Caco-2 (cell line): Measurements from ENCODE around the gene PRTN3. TPM values are rescaled to one million over a fixed set of nuclear protein-coding genes. Genes with fewer than 3 reads are reported as not detected.

Experiments used
- BruUV-seq: library from RNA; stranded (reverse); fragments of 400-500 nt; replicated peaks from 2 replicates; lab custom pipeline; 2021; lab: Mats Ljungman, UMichigan
- CTCF ChIA-PET: fragments of 300-600 bp; sonication (Branson Sonifier 250); formaldehyde crosslinking; loops from one replicate; lab custom pipeline; 2022; ENCODE audit warnings: antibody characterized with exemption; lab: Charles Lee
- POLR2A ChIA-PET: fragments of 300-600 bp; sonication (Branson Sonifier 250); formaldehyde crosslinking; loops from one replicate; lab custom pipeline; 2022; ENCODE audit warnings: antibody characterized with exemption; lab: Charles Lee
- DNase-seq, 2 experiments: peaks; one replicate each; pipeline versions ENCODE4 v3.0.0 to v3.0.0-alpha.2; 2020 to 2022
- H3K27me3 ChIP-seq: replicated peaks from 2 replicates; pipeline ENCODE4 v1.6.0; 2011; ENCODE audit warnings: low read length; ENCODE audit not compliant: control insufficient read depth, insufficient read depth
- H3K36me3 ChIP-seq: 2 replicates; pipeline ENCODE4 v1.5.1; 2011; ENCODE audit warnings: low read length; ENCODE audit not compliant: control insufficient read depth, insufficient read depth
- H3K4me1 ChIP-seq: fragments of 250-450 bp; sonication (Bioruptor Pico); 2 replicates; pipeline ENCODE4 v1.5.1; 2020; ENCODE audit warnings: mild to moderate bottlenecking
- H3K4me3 ChIP-seq: 2 replicates; pipeline ENCODE4 v1.5.1; 2011; ENCODE audit warnings: low read depth, mild to moderate bottlenecking, control low read depth, low read length
- H3K9me3 ChIP-seq: fragments of 250-450 bp; sonication (Bioruptor Pico); 2 replicates; pipeline ENCODE4 v1.5.1; 2020; ENCODE audit warnings: mild to moderate bottlenecking, moderate library complexity
- H3K27ac Mint-ChIP-seq: one replicate; pipeline ENCODE4 v1.8.0; 2022; ENCODE audit warnings: mixed read lengths; ENCODE audit not compliant: unreplicated experiment
- H3K27me3 Mint-ChIP-seq: one replicate; pipeline ENCODE4 v1.8.0; 2022; ENCODE audit warnings: mixed read lengths; ENCODE audit not compliant: insufficient read depth, unreplicated experiment
- H3K36me3 Mint-ChIP-seq: one replicate; pipeline ENCODE4 v1.8.0; 2022; ENCODE audit warnings: mild to moderate bottlenecking, mixed read lengths; ENCODE audit not compliant: insufficient read depth, unreplicated experiment
- H3K4me1 Mint-ChIP-seq: one replicate; pipeline ENCODE4 v1.8.0; 2022; ENCODE audit warnings: low read depth, mixed read lengths; ENCODE audit not compliant: unreplicated experiment
- H3K4me3 Mint-ChIP-seq: one replicate; pipeline ENCODE4 v1.8.0; 2022; ENCODE audit warnings: mild to moderate bottlenecking, moderate library complexity, mixed read lengths; ENCODE audit not compliant: unreplicated experiment
- H3K9me3 Mint-ChIP-seq: one replicate; pipeline ENCODE4 v1.8.0; 2022; ENCODE audit warnings: mixed read lengths; ENCODE audit not compliant: unreplicated experiment
- CTCF ChIP-seq, 2 experiments: fragments of 200-600 bp in 1 of 2; IDR thresholded peaks; 1 replicate in 1 of 2; 2 replicates in 1 of 2; pipeline versions ENCODE4 v1.5.1 to v1.8.0; 2011 to 2022; ENCODE audit warnings: antibody characterized with exemption in 1 of 2, control low read depth in 1 of 2, inconsistent platforms in 1 of 2, low read depth in 1 of 2, low read length in 1 of 2, mild to moderate bottlenecking in 1 of 2, moderate library complexity in 1 of 2; ENCODE audit not compliant: insufficient read depth in 1 of 2, severe bottlenecking in 1 of 2, unreplicated experiment in 1 of 2
- intact Hi-C: fragments of 100-400 bp; cut with micrococcal nuclease; formaldehyde crosslinking; loops from one replicate; pipeline ENCODE4 v1.10.0; 2022; ENCODE audit not compliant: unreplicated experiment
- total RNA-seq: library from RNA; stranded (reverse); gene quantifications from 2 replicates; pipeline ENCODE4 v1.2.3, GENCODE V29; 2022

The PRTN3 gene
- total RNA-seq, 1 experiment from 2014 or later = 0.29 TPM

- no peaks in the 10 kb centered on the region for H3K9me3 Mint-ChIP-seq
- Histone ChIP-seq H3K27me3 (no peaks in the 10 kb centered on the region), H3K4me3 (no peak overlapping the region), H3K36me3 (0 out of 2 replicates have a peak, but pooled peaks cover 1% of the 10 kb centered on the region), H3K9me3 (no peaks in the 10 kb centered on the region), H3K4me1 (peaks cover 14% of the 10 kb centered on the region)
- intact Hi-C loops = no loop called here
- peak overlapping the region; percentile 57 for H3K27ac Mint-ChIP-seq
- TF ChIP-seq CTCF (IDR thresholded peaks at IDR 0.05; ENCODE audit: insufficient read depth in 1 of 2, low read depth in 1 of 2, low read length in 1 of 2, severe bottlenecking in 1 of 2, unreplicated experiment in 1 of 2) = peak in 1 of 2 experiments; percentile 4
- no TSS peak for BruUV-seq
- H3K4me3 Mint-ChIP-seq = peak overlapping the region; percentile 22
- peak; percentile 82 to 90 for DNase-seq
- no peaks in the 10 kb centered on the region for H3K4me1 Mint-ChIP-seq
- H3K36me3 Mint-ChIP-seq = peaks cover 55% of the 10 kb centered on the region
- ChIA-PET CTCF (no interaction called here), POLR2A (no interaction called here)
- H3K27me3 Mint-ChIP-seq = no peaks in the 10 kb centered on the region
Measured at GRCh38 chr19:883661-884211, 42.9 kb downstream of the PRTN3 start.

- no TSS peak for BruUV-seq
- Mint-ChIP-seq H3K9me3 (no peaks in the 10 kb centered on the region), H3K27me3 (no peaks in the 10 kb centered on the region), H3K4me3 (peak overlapping the region; percentile 22), H3K4me1 (no peaks in the 10 kb centered on the region), H3K27ac (peak overlapping the region; percentile 57), H3K36me3 (peaks cover 52% of the 10 kb centered on the region)
- Histone ChIP-seq H3K9me3 (no peaks in the 10 kb centered on the region), H3K27me3 (no peaks in the 10 kb centered on the region), H3K4me3 (no peak overlapping the region), H3K36me3 (peaks cover 2% of the 10 kb centered on the region), H3K4me1 (peaks cover 14% of the 10 kb centered on the region)
- CTCF ChIA-PET = no interaction called here
- DNase-seq = no peak
- TF ChIP-seq CTCF (IDR thresholded peaks at IDR 0.05; ENCODE audit: insufficient read depth in 1 of 2, low read depth in 1 of 2, low read length in 1 of 2, severe bottlenecking in 1 of 2, unreplicated experiment in 1 of 2) = no peak
- POLR2A ChIA-PET = no interaction called here
- intact Hi-C loops = no loop called here
Measured at GRCh38 chr19:884420-885211, 43.8 kb downstream of the PRTN3 start.

- POLR2A ChIA-PET = interaction anchor here (0.6 kb wide), 1 partner anchor 134 kb away, joined by 12 read pairs; no protein-coding TSS in a partner anchor
- no peaks in the 10 kb centered on the region for H3K9me3 Mint-ChIP-seq
- H3K4me1 Mint-ChIP-seq = no peaks in the 10 kb centered on the region
- CTCF ChIA-PET = no interaction called here
- no peaks in the 10 kb centered on the region for H3K27me3 ChIP-seq
- BruUV-seq = no TSS peak
- intact Hi-C loops = no loop called here
- no peak overlapping the region for H3K4me3 Mint-ChIP-seq
- H3K36me3 Mint-ChIP-seq = peaks cover 49% of the 10 kb centered on the region
- H3K4me1 ChIP-seq = peaks cover 14% of the 10 kb centered on the region
- H3K36me3 ChIP-seq = peaks cover 3% of the 10 kb centered on the region
- H3K9me3 ChIP-seq = no peaks in the 10 kb centered on the region
- DNase-seq = no peak
- no peak for TF ChIP-seq CTCF (IDR thresholded peaks at IDR 0.05; ENCODE audit: insufficient read depth in 1 of 2, low read depth in 1 of 2, low read length in 1 of 2, severe bottlenecking in 1 of 2, unreplicated experiment in 1 of 2)
- H3K27me3 Mint-ChIP-seq = no peaks in the 10 kb centered on the region
- no peak overlapping the region for H3K4me3 ChIP-seq
- peak overlapping the region; percentile 57 for H3K27ac Mint-ChIP-seq
Measured at GRCh38 chr19:885536-886224, 44.9 kb downstream of the PRTN3 start.
